Bone marrow (tissue), 2 donors: ENCODE measurements around the gene EFCAB7.
A peak's percentile ranks its signal among the peaks of the same experiment; 100 is the strongest.
"Not testable (repeated sequence)": the region's sequence is repeated elsewhere in the genome, so short reads cannot be mapped to it uniquely, and the experiment has no call there.

Experiments used
- DNase-seq, 2 donors: peaks; one replicate each; lab custom pipeline; 2025; lab: John Stamatoyannopoulos, UW

Gene EFCAB7

DNA sequence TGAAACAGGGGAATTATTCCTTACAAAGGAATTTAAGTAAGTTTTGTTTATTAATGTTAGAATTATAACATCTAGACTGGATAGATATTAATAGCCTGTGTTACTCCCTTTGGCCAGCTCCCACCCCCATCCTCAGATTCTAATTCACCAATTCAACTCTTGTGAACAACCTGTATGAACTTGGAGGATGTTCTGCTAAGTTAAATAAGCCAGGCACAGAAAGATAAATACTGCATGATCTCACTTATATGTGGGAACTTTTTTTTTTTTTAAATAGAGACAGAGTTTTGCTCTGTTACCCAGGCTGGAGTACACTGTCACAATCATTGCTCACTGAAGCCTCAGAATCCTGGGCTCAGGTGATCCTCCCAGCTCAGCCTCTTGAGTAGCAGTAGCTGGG is 32.2 kb downstream of the EFCAB7 start:
- DNase-seq: no peak

DNA sequence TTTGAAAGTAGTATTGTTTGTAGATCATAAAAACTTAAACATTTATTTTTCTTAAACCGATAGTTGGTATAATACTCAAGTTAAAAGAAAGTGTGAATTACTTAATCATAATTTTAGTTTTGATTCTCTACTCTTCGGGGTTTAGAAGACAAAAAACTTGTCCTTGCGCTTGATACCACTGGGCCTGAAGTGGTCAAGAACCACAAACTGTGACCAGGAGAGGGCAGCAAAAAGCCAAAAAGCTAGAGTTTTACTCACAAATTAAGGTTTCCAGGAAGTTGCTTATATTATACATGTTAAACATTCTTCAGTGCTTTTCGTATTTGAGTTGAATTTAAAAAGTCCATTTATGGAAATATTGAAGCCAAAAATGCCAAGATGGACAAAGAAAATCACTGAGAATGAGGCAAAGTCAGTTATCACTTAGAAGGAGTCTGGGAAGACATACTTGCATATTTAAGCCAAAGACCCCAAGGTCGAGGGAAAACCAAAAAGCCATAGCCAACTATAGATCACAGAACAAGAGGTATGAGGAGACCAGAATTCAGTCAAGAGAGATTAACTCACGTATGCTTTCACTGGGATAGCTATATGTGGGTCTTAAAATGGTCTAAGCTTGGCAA is 34.2 kb downstream of the EFCAB7 start:
- no peak for DNase-seq

DNA sequence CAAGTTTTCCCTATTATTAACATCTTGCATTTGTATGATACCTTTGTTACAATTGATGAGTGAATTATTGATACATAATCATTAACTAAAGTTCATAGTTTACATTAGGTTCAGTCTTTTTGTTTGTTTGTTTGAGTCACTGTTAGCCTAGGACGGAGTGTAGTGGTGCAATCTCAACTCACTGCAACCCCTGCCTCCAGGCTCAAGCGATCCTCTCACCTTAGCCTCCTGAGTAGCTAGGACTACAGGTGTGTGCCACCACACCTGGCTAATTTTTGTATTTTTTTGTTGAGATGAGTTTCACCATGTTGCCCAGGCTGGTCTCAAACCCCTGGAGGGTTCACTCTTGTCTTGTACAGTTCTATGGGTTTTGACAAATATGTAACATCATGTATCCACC is 36.0 kb downstream of the EFCAB7 start:
- DNase-seq: no peak

GRCh38 chr1:63563745-63564144 is 40.4 kb downstream of the EFCAB7 start:
- no peak for DNase-seq

DNA sequence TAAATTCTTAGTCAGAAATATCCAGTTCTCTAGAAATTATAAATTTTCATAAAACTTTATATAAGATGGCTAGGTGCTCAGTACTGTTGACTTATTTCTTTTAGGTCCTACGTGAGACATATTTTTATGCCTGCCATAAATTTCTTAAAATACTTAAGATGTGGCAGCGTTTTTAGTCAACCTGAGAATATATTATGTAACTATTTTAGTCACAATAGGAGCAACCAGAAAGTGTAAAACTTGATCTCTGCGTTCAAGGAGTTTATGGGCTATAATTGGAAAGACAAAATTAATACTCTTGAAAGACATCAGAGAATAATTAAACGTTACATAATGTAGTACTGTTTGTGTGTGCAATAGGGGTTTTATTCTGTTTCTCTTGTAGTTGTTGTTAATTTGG is 45.7 kb downstream of the EFCAB7 start:
- no peak for DNase-seq

GRCh38 chr1:63569640-63570316 is 46.5 kb downstream of the EFCAB7 start:
- DNase-seq: no peak

DNA sequence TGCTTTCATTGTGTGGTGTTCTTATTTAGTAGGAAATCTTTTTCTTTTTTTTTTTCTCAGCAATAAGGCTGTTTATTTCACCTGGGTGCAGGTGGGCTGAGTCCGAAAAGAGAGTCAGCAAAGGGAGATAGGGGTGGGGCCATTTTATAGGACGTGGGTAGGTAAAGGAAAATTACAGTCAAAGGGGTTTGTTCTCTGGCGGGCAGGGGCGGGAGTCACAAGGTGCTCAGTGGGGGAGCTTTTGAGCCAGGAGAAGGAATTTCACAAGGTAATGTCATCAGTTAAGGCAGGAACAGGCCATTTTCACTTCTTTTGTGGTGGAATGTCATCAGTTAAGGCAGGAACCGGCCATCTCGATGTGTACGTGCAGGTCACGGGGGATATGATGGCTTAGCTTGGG is 49.4 kb downstream of the EFCAB7 start:
- DNase-seq: not testable (repeated sequence)

GRCh38 chr1:63574203-63574796 is 51.0 kb downstream of the EFCAB7 start:
- DNase-seq: not testable (repeated sequence)

- DNase-seq: peak in 1 of 2 donors; percentile 24
These were observed 52.1 kb downstream of the EFCAB7 start for GRCh38 chr1:63575340-63575826.

GRCh38 chr1:63586326-63586725 is 63.0 kb downstream of the EFCAB7 start:
- DNase-seq: not testable (repeated sequence)

- DNase-seq: no peak
These were observed 66.8 kb downstream of the EFCAB7 start for GRCh38 chr1:63590166-63590560.

DNA sequence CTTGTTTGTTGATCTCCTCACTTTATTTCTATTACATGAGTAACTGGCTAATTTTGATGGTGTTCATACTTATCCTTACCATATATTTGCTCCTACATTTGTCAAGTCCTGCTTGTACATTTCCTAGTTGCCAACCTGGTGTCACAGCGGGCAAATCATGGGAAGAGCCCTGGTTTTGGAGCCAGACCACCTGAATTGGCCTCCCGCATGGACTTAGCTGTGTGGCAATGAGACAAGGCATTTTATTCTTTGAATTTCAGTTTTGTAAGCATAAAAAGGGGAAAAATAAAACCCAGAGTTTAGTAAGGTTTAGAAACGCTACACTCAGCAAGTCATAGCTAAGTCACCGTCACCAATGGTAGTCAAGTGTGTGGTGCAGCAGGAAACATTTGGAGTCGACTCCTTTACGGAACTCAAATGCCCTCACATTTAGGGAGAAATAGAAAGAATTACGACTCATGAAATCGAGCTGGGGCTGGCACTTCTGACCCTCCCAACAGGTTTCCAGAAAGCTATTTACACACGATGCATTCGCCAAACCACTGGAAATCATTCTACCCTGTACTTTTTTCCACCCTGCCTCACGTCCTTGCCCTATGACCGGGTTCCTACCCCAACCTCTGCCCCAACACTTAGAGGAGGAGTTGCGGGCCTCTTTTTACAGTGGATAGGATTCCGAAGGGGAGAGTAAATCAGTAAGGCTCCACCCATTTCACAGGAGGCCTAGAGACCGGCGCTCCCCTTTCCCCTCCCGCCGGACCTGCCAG is 69.4 kb downstream of the EFCAB7 start:
- DNase-seq: no peak

DNA sequence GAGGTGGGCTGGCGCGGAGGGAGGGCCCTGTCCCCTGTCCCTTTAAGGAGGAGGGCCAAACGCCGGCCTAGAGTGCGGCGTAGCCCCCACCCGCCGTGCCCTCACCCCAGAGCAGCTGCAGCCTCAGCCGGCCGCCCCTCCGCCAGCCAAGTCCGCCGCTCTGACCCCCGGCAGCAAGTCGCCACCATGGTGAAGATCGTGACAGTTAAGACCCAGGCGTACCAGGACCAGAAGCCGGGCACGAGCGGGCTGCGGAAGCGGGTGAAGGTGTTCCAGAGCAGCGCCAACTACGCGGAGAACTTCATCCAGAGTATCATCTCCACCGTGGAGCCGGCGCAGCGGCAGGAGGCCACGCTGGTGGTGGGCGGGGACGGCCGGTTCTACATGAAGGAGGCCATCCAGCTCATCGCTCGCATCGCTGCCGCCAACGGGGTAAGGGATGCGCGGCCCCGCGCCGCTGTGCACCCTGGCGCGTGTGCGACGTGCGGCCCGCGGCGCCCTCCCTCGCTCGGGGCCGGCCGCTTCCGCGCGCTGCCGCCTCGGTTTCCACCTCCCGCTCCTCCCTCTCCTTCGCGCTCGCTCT is 70.1 kb downstream of the EFCAB7 start, which contains the start of gene PGM1:
Gene PGM1, plus strand, starts transcription at position 109 of the 583 bp plus-strand sequence. Its CDS starts 78 bp downstream, at position 187.
- DNase-seq: peak; percentile 36 to 65

GRCh38 chr1:63593886-63594605 is 70.7 kb downstream of the EFCAB7 start:
- peak in 1 of 2 donors; percentile 67 for DNase-seq

GRCh38 chr1:63595435-63595834 is 72.1 kb downstream of the EFCAB7 start:
- no peak for DNase-seq

DNA sequence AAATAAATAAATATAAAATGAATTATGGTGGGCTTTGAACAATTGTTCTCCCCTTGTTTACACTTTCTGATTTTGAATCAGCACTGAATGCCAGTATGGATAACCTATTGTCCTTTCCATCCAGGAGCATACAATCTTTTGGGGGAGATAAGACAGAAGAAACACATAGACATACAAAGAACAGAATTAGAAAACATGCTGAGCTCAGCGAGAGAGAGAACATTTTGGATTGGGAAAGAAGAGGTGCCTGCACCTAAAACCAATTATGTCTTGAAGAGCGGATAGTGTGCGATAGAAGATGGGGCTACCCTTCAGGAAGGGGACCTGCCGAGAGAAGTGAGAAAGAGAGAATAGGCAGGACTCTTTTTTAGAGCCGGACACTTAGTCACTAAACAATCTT is 76.5 kb downstream of the EFCAB7 start:
- DNase-seq: no peak

GRCh38 chr1:63600248-63600647 is 76.9 kb downstream of the EFCAB7 start:
- DNase-seq: no peak

DNA sequence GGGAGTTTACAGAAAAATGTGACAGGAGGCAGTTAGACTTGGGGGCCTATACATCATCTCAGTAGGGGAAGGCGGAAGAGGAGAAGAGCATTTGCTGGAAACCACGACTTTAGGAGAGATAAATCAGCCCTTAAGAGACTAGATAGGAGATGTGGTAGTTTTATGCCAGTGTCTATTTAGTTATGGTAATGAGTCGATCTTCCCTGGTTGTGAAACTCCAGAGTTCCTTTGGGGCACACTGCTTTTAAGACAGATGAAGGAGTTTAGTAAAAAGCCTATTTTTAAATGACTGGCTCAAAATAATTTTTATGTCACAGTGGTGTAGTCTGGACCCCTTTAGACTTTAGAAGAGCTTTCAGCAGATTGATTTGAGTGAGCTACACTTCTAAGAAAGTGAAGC is 77.7 kb downstream of the EFCAB7 start:
- DNase-seq: no peak

DNA sequence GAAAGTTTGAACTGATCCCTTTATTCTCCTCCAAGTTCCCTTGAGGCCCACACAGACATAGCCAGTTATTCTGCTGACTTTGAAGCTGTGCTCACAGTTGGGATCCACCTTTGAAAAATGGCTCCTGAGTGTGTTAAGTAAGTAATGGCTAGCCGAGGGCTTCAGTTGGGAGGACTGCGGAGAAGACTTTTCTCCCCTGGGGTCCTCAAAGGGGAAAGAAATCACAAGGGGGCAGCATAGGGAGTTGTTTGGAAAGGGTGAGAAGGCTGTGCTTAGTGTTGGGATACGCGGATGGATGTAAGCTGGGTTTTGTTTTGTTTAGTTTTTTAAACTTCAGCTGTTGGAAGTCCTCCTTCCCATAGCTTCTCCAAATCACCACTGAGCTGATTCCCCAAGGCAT is 78.1 kb downstream of the EFCAB7 start:
- no peak for DNase-seq

DNA sequence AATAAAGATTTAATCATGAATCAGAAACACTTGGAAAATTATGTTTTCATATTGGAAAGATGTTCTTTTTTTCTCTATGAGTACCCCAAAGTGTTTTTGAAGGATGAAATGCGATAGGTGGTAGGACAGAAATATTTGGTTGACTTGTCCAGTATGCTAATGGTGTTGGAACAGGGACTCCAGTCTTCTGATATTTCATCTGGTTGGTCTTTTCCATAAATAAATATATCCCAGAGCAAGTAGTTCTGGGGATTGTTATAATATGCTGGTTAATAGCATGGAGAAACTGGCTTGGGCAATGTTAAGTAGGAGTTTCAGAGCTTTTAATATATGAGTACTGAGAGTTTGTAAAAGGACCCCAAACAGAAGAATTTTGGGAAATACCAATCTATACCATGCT is 78.6 kb downstream of the EFCAB7 start:
- no peak for DNase-seq

DNA sequence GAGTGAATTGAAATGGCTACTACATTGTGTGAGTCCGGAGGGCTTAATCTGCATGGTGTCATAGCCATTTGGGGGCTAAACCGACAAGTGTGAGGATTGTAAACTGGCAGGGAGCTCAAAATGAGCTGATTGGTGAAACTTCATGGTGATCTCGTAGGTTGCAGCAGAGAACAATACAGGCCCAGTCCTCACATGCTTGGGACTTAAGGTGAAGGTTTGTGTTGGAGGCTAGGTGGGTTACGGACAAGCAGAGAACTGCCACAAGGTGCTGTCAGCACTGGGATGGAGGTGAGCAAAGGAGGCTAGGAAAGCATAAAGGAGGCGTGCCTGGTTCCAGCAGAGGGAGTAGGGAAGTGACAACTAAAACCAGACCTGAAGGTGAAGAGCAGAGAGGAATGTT is 79.3 kb downstream of the EFCAB7 start:
- DNase-seq: no peak
